Gastrocnemius medialis (tissue), 4 donors: Measurements from ENCODE around the gene TFCP2L1. TPM values are rescaled to one million over a fixed set of nuclear protein-coding genes. Genes with fewer than 3 reads are reported as not detected.
A peak's percentile ranks its signal among the peaks of the same experiment; 100 is the strongest.

Source experiments
- ATAC-seq, 2 donors: fragments of 150-250 bp; one replicate each; pipeline ENCODE4 v1.9.1; 2016
- DNase-seq, 2 donors: peaks; one replicate each; pipeline ENCODE4 v3.0.0-alpha.2; 2019
- H3K27ac ChIP-seq, 4 donors: fragments of 200-600 bp; sonication (generic); 1 replicate in 1 of 4; 2 replicates in 3 of 4; pipeline ENCODE4 v1.5.1; 2016 to 2018; ENCODE audit warnings: mild to moderate bottlenecking in 2 of 4, moderate library complexity in 1 of 4
- H3K27me3 ChIP-seq, 3 donors: fragments of 200-600 bp; sonication (generic) in 2 of 3; 1 replicate in 1 of 3; 2 replicates in 2 of 3; pipeline versions ENCODE4 v1.5.1 to v1.6.0; 2016 to 2019; ENCODE audit warnings: mild to moderate bottlenecking in 1 of 3, moderate library complexity in 1 of 3
- H3K36me3 ChIP-seq, 2 donors: fragments of 200-600 bp; sonication (generic) in 1 of 2; one replicate each; pipeline ENCODE4 v1.5.1; 2017 to 2018
- H3K4me1 ChIP-seq, 2 donors: fragments of 200-600 bp; sonication (generic) in 1 of 2; one replicate each; pipeline ENCODE4 v1.5.1; 2016 to 2017; ENCODE audit warnings: mild to moderate bottlenecking in 2 of 2
- H3K4me3 ChIP-seq, 4 donors: fragments of 200-600 bp; sonication (generic) in 3 of 4; 1 replicate in 1 of 4; 2 replicates in 3 of 4; pipeline ENCODE4 v1.5.1; 2016 to 2019; ENCODE audit warnings: mild to moderate bottlenecking in 2 of 4
- H3K9me3 ChIP-seq, 3 donors: fragments of 200-600 bp; sonication (generic) in 2 of 3; 1 replicate in 1 of 3; 2 replicates in 2 of 3; pipeline ENCODE4 v1.5.1; 2016 to 2019
- CTCF ChIP-seq, 5 experiments: fragments of 450-650 bp in 3 of 5; fragments of 200-600 bp in 2 of 5; sonication (generic) in 2 of 5; IDR thresholded peaks in 4 of 5; conservative IDR thresholded peaks in 1 of 5; 1 replicate in 4 of 5; 2 replicates in 1 of 5; pipeline ENCODE4 v1.5.1; 2016 to 2019; ENCODE audit warnings: antibody characterized with exemption in 5 of 5, mild to moderate bottlenecking in 3 of 5, moderate library complexity in 3 of 5
- POLR2A ChIP-seq, 2 donors: fragments of 450-650 bp; IDR thresholded peaks; one replicate each; pipeline ENCODE4 v1.6.1; 2017; ENCODE audit warnings: antibody characterized with exemption in 2 of 2, mild to moderate bottlenecking in 2 of 2, moderate library complexity in 2 of 2
- in situ Hi-C, 4 donors: fragments of 200-750 bp; cut with MboI; loops; one replicate each; pipeline versions ENCODE4 v1.15.0 to v1.8.0; 2017; ENCODE audit warnings: low sequenced_read_pairs in 4 of 4
- intact Hi-C: fragments of 100-400 bp; cut with DNase I; formaldehyde crosslinking; loops from one replicate; pipeline ENCODE4 v1.15.1; 2023; ENCODE audit warnings: low total_unique reads
- total RNA-seq, 4 donors: library from RNA; depleted of rRNA; stranded (reverse); fragments of >200 nt; gene quantifications; one replicate each; pipeline versions ENCODE4 v1.1.0 to v1.2.3, GENCODE V29; 2016

TFCP2L1 gene
- total RNA-seq, 4 donors from 2014 or later = 1.2 to 3.2 (median 1.8) TPM

GRCh38 chr2:121195036-121195435 is 90.0 kb downstream of the TFCP2L1 start:
- no peak for DNase-seq
- in situ Hi-C loops (no loop called here), intact Hi-C loops (loop anchor here (5.0 to 10.0 kb wide), 3 partner anchors 147 to 310 kb away; no protein-coding TSS in a partner anchor)
- peaks cover 22 to 32% of the 10 kb centered on the region in 2 donors for H3K4me1 ChIP-seq
- H3K36me3 ChIP-seq = no peaks in the 10 kb centered on the region
- H3K27me3 ChIP-seq = no peaks in the 10 kb centered on the region
- ATAC-seq = no peak
- H3K27ac ChIP-seq = peak overlapping the region in 2 of 4 donors; percentile 93 to 96
- no peak overlapping the region for H3K4me3 ChIP-seq
- TF ChIP-seq CTCF (IDR thresholded peaks at IDR 0.05 in 4 of 5, conservative IDR thresholded peaks at IDR 0.05 in 1 of 5) (no peak), POLR2A (IDR thresholded peaks at IDR 0.05) (no peak)
- H3K9me3 ChIP-seq = no peaks in the 10 kb centered on the region

- TF ChIP-seq CTCF (IDR thresholded peaks at IDR 0.05 in 4 of 5, conservative IDR thresholded peaks at IDR 0.05 in 1 of 5) (no peak), POLR2A (IDR thresholded peaks at IDR 0.05) (no peak)
- intact Hi-C loops = loop anchor here (5.0 to 10.0 kb wide), 3 partner anchors 148 to 310 kb away; no protein-coding TSS in a partner anchor
- H3K27me3 ChIP-seq = no peaks in the 10 kb centered on the region
- H3K4me1 ChIP-seq = peaks cover 22 to 32% of the 10 kb centered on the region in 2 donors
- no peaks in the 10 kb centered on the region for H3K9me3 ChIP-seq
- DNase-seq = no peak
- ATAC-seq = no peak
- in situ Hi-C loops = no loop called here
- no peak overlapping the region for H3K4me3 ChIP-seq
- no peaks in the 10 kb centered on the region for H3K36me3 ChIP-seq
- peak overlapping the region in 2 of 4 donors; percentile 93 to 96 for H3K27ac ChIP-seq
Measured at GRCh38 chr2:121194626-121195025, 90.4 kb downstream of the TFCP2L1 start.

- intact Hi-C loops = loop anchor here (10.0 kb wide), 1 partner anchor 308 kb away; no protein-coding TSS in a partner anchor
- Histone ChIP-seq H3K36me3 (no peaks in the 10 kb centered on the region), H3K27me3 (no peaks in the 10 kb centered on the region), H3K9me3 (no peaks in the 10 kb centered on the region), H3K27ac (no peak overlapping the region), H3K4me1 (peaks cover 22 to 26% of the 10 kb centered on the region in 2 donors), H3K4me3 (no peak overlapping the region)
- TF ChIP-seq POLR2A (IDR thresholded peaks at IDR 0.05) (no peak), CTCF (IDR thresholded peaks at IDR 0.05 in 4 of 5, conservative IDR thresholded peaks at IDR 0.05 in 1 of 5) (no peak)
- DNase-seq (no peak), ATAC-seq (no peak)
- in situ Hi-C loops = no loop called here
Measured at GRCh38 chr2:121193185-121193584, 91.8 kb downstream of the TFCP2L1 start.

- ATAC-seq (no peak), DNase-seq (no peak)
- Histone ChIP-seq H3K4me1 (peaks cover 17 to 24% of the 10 kb centered on the region in 2 donors), H3K4me3 (no peak overlapping the region), H3K36me3 (no peaks in the 10 kb centered on the region), H3K27ac (no peak overlapping the region), H3K9me3 (no peaks in the 10 kb centered on the region), H3K27me3 (no peaks in the 10 kb centered on the region)
- intact Hi-C loops (loop anchor here (10.0 kb wide), 1 partner anchor 308 kb away; no protein-coding TSS in a partner anchor), in situ Hi-C loops (no loop called here)
- TF ChIP-seq POLR2A (IDR thresholded peaks at IDR 0.05) = no peak
- no peak for TF ChIP-seq CTCF (IDR thresholded peaks at IDR 0.05 in 4 of 5, conservative IDR thresholded peaks at IDR 0.05 in 1 of 5)
Measured at GRCh38 chr2:121192576-121192975, 92.4 kb downstream of the TFCP2L1 start.
